HG03139 (cell line): ENCODE measurements around the gene TEX38.
"Not testable (repeated sequence)": the region's sequence is repeated elsewhere in the genome, so short reads cannot be mapped to it uniquely, and the experiment has no call there.

ENCODE experiments used
- ATAC-seq: cut with Tn5 transposase; IDR thresholded peaks from one replicate; pipeline ENCODE4 v1.9.1; 2021; ENCODE audit not compliant: unreplicated experiment

The TEX38 gene

DNA sequence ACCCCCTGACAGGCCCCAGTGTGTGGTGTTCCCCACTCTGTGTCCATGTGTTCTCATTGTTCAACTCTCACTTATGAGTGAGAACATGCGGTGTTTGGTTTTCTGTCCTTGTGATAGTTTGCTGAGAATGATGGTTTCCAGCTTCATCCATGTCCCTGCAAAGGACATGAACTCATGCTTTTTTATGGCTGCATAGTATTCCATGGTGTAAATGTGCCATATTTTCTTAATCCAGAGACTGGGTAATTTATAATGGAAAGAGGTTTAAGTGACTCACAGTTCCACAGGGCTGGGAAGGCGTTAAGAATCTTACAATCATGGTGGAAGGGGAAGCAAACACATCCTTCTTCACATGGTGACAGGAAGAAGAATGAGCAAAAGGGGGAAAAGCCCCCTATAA lies 17.0 kb upstream of the TEX38 start:
- ATAC-seq: not testable (repeated sequence)

DNA sequence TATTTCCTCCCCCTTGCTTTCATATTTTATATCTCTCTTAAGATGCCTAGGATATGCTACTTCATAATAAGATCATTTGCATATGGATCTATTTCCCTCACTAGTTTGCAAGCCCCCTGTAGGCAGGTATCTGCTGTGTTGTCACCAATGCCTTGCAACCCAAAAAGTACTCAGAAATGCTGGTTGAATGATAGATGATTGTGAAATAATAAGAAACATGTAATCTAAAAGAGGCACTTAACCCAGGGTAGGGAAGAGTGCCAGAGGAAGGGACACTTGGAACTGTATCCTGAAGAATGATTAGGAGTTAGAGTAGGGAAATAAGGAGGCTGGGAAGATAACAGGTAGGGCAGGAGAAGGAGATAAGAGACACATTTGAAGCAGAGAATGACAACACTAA lies 15.8 kb upstream of the TEX38 start:
- ATAC-seq: no peak

GRCh38 chr1:46656643-46657042 lies 15.0 kb upstream of the TEX38 start:
- no peak for ATAC-seq

DNA sequence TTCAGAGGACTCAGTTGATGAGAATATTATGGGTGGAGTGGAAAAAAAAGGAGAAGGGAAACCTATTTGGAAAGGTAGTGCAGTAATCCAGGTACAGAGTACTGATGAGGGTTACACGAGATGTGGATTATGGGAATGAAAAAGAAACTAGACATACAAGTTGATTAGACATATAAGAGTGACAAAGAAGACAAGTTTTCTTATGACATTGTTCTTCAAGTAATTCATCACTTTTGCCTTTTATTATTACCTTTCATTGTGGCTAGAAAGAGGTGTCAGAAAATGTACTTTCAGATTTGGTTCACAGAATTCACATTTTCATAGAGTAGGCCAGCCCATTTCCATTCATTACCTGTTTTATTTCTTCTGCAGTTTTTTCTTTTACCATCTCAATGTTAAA lies 13.9 kb upstream of the TEX38 start:
- no peak for ATAC-seq

DNA sequence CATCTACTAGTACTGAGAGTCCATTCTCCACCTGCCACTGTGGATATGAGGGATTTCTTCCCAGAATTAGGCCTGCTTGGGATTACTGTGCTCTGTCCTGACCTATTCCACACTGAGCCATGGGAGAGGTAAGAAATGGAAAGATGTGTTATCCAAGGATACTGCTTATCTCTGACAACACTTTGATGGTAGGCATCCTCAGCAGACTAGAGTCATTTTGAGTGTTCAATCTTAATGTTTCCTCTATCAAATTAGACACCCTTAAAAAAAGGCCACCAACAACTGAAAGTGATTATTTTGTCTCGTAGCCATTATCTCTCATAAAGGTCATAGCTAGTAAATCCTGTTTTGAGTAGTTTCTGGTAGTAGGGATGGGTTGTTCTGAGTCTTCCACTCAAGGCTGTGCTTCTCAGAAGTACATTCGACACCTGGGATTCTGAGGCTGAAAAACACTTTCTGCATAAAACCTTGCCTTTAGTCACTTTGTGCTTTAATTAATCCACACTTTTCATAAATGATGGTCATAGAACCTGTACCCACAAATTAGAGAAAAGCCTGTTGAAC lies 12.3 kb upstream of the TEX38 start:
- ATAC-seq: no peak

DNA sequence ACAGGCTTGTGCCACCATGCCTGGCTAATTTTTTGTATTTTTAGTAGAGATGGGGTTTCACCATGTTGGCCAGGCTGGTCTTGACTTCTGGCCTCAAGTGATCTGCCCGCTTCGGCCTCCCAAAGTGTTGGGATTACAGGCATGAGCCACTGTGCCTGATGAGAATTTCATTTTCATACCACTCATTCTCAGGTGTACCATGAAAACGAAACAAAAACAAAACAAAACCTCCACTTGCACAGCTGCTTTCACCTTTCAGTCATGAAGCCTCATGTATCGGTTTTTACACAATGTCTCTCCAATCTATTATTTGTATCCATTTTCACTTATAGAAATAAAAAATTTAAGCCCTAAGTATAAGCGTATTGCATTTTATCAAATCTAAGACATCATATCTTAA lies 11.5 kb upstream of the TEX38 start:
- ATAC-seq: not testable (repeated sequence)

DNA sequence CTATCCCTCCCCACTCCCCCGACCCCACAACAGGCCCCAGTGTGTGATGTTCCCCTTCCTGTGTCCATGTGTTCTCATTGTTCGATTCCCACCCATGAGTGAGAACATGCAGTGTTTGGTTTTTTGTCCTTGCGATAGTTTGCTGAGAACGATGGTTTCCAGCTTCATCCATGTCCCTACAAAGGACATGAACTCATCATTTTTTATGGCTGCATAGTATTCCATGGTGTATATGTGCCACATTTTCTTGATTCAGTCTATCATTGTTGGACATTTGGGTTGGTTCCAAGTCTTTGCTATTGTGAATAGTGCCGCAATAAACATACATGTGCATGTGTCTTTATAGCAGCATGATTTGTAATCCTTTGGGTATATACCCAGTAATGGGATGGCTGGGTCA lies 8.7 kb upstream of the TEX38 start:
- ATAC-seq: not testable (repeated sequence)

DNA sequence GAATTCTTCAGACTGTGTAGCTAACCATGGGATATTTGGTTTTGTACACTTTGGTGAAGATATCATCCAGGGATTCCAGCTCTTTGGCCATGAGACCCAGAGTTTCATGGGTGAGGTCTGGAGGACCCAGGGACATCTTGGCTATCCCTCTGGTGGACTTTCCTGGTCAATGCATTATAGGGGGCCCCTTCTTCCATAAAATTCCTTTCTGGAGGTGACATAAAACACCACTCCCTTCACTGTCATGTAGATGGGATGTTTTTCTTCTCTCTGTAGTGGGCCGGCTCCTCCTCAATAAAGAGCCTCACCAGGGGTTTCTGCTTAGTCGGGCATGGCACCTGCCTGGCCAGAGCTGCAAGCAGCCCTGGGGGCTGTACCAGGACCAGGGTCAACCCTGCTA lies 5.7 kb upstream of the TEX38 start:
- ATAC-seq: no peak

GRCh38 chr1:46667782-46668760 lies 3.6 kb upstream of the TEX38 start, which contains the start of gene ATPAF1:
ATPAF1 (minus strand) TSS chr1:46668364; CDS start chr1:46668322, 42 bp downstream.
- peak; percentile 75 for ATAC-seq

- no peak for ATAC-seq
These were observed 1.5 kb upstream of the TEX38 start for GRCh38 chr1:46670134-46670533.

DNA sequence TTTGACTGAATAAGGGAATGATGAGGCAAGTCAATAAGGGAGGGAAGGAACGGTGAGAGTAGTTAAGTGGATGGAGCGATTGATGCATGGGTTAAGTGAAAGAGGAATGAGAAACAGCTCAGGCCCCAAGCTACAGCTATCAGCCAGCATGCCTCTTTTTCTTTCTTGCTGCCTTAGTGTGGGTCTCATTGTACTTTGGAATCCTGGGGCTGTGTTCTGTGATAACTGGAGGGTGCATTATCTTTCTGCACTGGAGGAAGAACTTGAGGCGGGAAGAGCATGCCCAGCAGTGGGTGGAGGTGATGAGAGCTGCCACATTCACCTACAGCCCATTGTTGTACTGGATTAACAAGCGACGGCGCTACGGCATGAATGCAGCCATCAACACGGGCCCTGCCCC lies 1.0 kb downstream of the TEX38 start:
- ATAC-seq: no peak

- ATAC-seq: no peak
These were observed 2.1 kb downstream of the TEX38 start for GRCh38 chr1:46673749-46674182.

- peak; percentile 47 for ATAC-seq
These were observed 4.1 kb downstream of the TEX38 start for GRCh38 chr1:46675549-46676314.

- ATAC-seq: no peak
These were observed 4.9 kb downstream of the TEX38 start for GRCh38 chr1:46676531-46676930.

GRCh38 chr1:46677339-46677738 lies 5.7 kb downstream of the TEX38 start:
- no peak for ATAC-seq

- no peak for ATAC-seq
These were observed 8.3 kb downstream of the TEX38 start for GRCh38 chr1:46679789-46680573.

GRCh38 chr1:46681333-46682034 lies 9.8 kb downstream of the TEX38 start:
- ATAC-seq: no peak

- ATAC-seq: no peak
These were observed 10.4 kb downstream of the TEX38 start for GRCh38 chr1:46682064-46682463.

DNA sequence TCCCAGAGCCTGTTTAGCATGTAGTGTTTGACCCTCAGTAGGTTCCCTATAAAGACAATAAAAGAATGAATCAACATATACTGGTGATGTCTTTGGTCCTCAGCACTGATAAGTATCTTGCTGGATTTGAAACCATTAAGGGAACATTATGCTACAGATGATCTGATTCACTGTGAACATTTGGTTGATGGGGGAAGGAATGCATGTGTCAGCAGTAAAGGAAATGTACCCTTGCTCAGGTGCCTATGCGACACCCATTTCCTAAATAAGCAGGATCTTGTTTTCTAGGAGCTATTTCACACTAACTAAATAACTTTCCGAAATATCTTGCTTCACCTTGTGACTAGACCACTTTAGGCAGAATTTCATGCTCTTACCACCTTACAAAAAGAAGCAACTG lies 13.0 kb downstream of the TEX38 start:
- no peak for ATAC-seq

GRCh38 chr1:46686255-46686654 lies 14.6 kb downstream of the TEX38 start:
- ATAC-seq: no peak
